Neural progenitor cell (in vitro differentiated cells): Measurements from ENCODE around the gene CD200. TPM values are rescaled to one million over a fixed set of nuclear protein-coding genes. Genes with fewer than 3 reads are reported as not detected.

ENCODE experiments used
- DNase-seq: peaks from one replicate; pipeline ENCODE4 v3.0.0-alpha.2; 2016; ENCODE audit warnings: low spot score
- H2AFZ ChIP-seq: fragments of 200-600 bp; sonication (generic); replicated peaks from 2 replicates; pipeline ENCODE4 v1.6.1; 2016; ENCODE audit warnings: antibody characterized with exemption
- H3F3A ChIP-seq: fragments of 200-600 bp; sonication (generic); 2 replicates; pipeline ENCODE4 v1.6.1; 2016; ENCODE audit warnings: antibody characterized with exemption, low read depth
- H3K27ac ChIP-seq: fragments of 200-600 bp; sonication (generic); 2 replicates; pipeline ENCODE4 v1.5.1; 2016; ENCODE audit warnings: mild to moderate bottlenecking
- H3K27me3 ChIP-seq: fragments of 200-600 bp; sonication (generic); 2 replicates; pipeline ENCODE4 v1.6.1; 2016; ENCODE audit warnings: mild to moderate bottlenecking, moderate library complexity
- H3K36me3 ChIP-seq: fragments of 200-600 bp; sonication (generic); 2 replicates; pipeline ENCODE4 v1.5.1; 2016
- H3K4me1 ChIP-seq: fragments of 200-600 bp; sonication (generic); 2 replicates; pipeline ENCODE4 v1.6.1; 2016; ENCODE audit warnings: mixed run types
- H3K4me2 ChIP-seq: fragments of 200-600 bp; sonication (generic); 2 replicates; pipeline ENCODE4 v1.6.1; 2016
- H3K4me3 ChIP-seq: fragments of 200-600 bp; sonication (generic); 2 replicates; pipeline ENCODE4 v1.5.1; 2016
- H3K79me2 ChIP-seq: fragments of 200-600 bp; sonication (generic); 2 replicates; pipeline ENCODE4 v1.6.1; 2016; ENCODE audit warnings: low read depth
- H3K9ac ChIP-seq: fragments of 200-600 bp; sonication (generic); 2 replicates; pipeline ENCODE4 v1.6.1; 2016
- H3K9me3 ChIP-seq: fragments of 200-600 bp; sonication (generic); 2 replicates; pipeline ENCODE4 v1.5.1; 2016; ENCODE audit warnings: low read depth
- H4K20me1 ChIP-seq: fragments of 200-600 bp; sonication (generic); 2 replicates; pipeline ENCODE4 v1.6.1; 2016; ENCODE audit warnings: low read depth
- H3K27ac Mint-ChIP-seq: 3 replicates; pipeline ENCODE4 v1.8.0; 2021; ENCODE audit warnings: mixed read lengths
- H3K27me3 Mint-ChIP-seq: 2 replicates; pipeline ENCODE4 v1.8.0; 2022; ENCODE audit warnings: low read depth, mild to moderate bottlenecking, inconsistent platforms, moderate library complexity, mixed read lengths; ENCODE audit not compliant: insufficient read depth
- H3K36me3 Mint-ChIP-seq: 3 replicates; pipeline ENCODE4 v1.8.0; 2021; ENCODE audit warnings: mixed read lengths
- H3K4me1 Mint-ChIP-seq: 3 replicates; pipeline ENCODE4 v1.8.0; 2021; ENCODE audit warnings: mixed read lengths
- H3K4me3 Mint-ChIP-seq: 3 replicates; pipeline ENCODE4 v1.8.0; 2021; ENCODE audit warnings: mild to moderate bottlenecking, moderate library complexity, mixed read lengths
- H3K9me3 Mint-ChIP-seq: 3 replicates; pipeline ENCODE4 v1.8.0; 2020; ENCODE audit warnings: mixed read lengths
- CTCF ChIP-seq: fragments of 200-600 bp; sonication (generic); IDR thresholded peaks from 2 replicates; pipeline ENCODE4 v1.5.1; 2017; ENCODE audit warnings: antibody characterized with exemption, mild to moderate bottlenecking
- EZH2 ChIP-seq: fragments of 200-600 bp; sonication (generic); IDR thresholded peaks from 2 replicates; pipeline ENCODE4 v1.6.1; 2017; ENCODE audit warnings: antibody characterized with exemption, mild to moderate bottlenecking, moderate library complexity
- EZH2phosphoT487 ChIP-seq: fragments of 200-600 bp; sonication (generic); IDR thresholded peaks from 2 replicates; pipeline ENCODE4 v1.6.1; 2017; ENCODE audit warnings: antibody characterized with exemption
- total RNA-seq: library from RNA; depleted of rRNA; stranded (reverse); fragments of >200 nt; gene quantifications from 2 replicates; pipeline ENCODE4 v1.2.3, GENCODE V29; 2015; ENCODE audit warnings: low replicate concordance

Gene CD200
- total RNA-seq, 1 donor from 2014 or later = 48.4 TPM

DNA sequence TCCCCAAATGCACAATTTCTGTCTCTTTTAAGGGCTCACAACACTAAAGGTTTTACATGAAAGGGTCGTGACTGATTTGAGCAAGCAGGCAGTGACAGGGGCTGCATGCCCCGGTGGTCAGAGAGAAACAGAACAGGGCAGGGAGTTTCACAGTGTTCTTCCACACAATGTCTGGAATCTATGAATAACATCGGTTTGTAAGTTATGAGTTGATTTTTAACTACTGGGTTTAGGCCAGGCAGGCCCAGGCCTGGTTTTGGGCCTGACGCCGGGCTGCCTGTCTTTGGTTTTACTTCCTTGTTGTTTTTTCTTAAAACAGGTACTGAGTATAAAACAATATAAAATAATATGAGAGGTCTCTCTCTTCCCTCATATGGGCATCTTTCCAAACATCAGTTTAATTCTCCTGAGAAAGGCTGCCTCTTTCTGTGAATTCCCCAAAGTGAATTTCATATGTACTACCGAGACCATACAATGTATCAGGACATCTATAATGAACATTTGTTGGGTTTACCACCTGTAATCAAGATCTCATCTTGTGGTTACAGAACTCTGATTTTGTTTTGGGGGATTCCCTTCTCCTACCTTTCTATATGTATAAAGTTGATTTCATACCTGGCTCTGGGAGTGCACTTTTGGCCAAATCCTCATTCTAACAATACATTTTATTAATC lies 74.4 kb downstream of the CD200 start:
- peaks cover 2% of the 10 kb centered on the region for H3K27me3 Mint-ChIP-seq
- Histone ChIP-seq H3K4me1 (peaks cover 6% of the 10 kb centered on the region), H3F3A (no peaks in the 10 kb centered on the region), H3K4me3 (no peak overlapping the region), H3K9ac (no peak overlapping the region), H4K20me1 (no peaks in the 10 kb centered on the region), H2AFZ (peak overlapping the region; percentile 98), H3K9me3 (no peaks in the 10 kb centered on the region), H3K36me3 (no peaks in the 10 kb centered on the region), H3K79me2 (no peaks in the 10 kb centered on the region), H3K27me3 (no peaks in the 10 kb centered on the region), H3K4me2 (no peak overlapping the region), H3K27ac (no peak overlapping the region)
- H3K27ac Mint-ChIP-seq = peak overlapping the region; percentile 72
- no peak for DNase-seq
- H3K36me3 Mint-ChIP-seq = no peaks in the 10 kb centered on the region
- no peak overlapping the region for H3K4me3 Mint-ChIP-seq
- no peak for TF ChIP-seq CTCF
- no peak for TF ChIP-seq EZH2
- TF ChIP-seq EZH2phosphoT487 = no peak
- H3K9me3 Mint-ChIP-seq = no peaks in the 10 kb centered on the region
- H3K4me1 Mint-ChIP-seq = peaks cover 3% of the 10 kb centered on the region

DNA sequence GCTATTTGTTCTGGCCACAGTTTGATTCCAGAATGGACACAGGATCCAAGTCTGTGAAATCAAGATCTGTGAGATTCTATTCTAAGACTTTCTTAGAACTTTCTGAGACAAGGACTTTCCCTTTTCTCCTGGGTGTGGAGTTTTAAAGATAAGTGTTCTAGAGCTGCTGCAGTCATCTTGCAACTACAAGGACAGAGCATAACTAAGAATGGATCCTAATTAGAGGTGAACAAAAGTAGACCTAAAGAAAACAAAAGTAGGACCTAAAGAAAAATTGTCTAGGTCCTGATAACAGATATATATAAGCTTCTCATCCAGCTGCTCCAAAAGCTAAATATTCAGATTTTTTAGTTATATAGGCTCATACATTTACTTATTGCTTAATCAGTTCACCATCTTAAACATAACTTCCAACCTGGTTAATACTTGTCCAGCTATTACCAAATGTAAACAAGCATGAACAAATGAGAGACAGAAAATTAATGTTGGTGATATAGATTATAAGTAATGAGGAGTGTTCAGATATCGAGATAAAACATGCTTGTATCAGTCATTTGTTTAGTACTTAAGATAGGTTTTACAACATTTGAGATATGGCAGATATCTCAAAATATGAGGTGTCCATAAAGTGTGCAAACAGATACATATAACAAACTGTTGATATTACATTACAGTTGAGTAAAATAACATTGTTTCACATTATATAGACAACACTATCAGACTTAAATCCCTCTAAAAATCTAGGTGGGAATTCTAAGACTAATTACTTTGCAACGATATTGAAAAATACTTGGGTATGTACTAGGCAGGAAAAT lies 75.1 kb downstream of the CD200 start:
- no peaks in the 10 kb centered on the region for H3K9me3 ChIP-seq
- Mint-ChIP-seq H3K4me3 (no peak overlapping the region), H3K36me3 (no peaks in the 10 kb centered on the region), H3K4me1 (peaks cover 3% of the 10 kb centered on the region), H3K9me3 (no peaks in the 10 kb centered on the region), H3K27ac (no peak overlapping the region), H3K27me3 (peaks cover 2% of the 10 kb centered on the region)
- no peaks in the 10 kb centered on the region for H3F3A ChIP-seq
- H4K20me1 ChIP-seq = no peaks in the 10 kb centered on the region
- H3K27ac ChIP-seq = no peak overlapping the region
- peak overlapping the region; percentile 98 for H2AFZ ChIP-seq
- H3K79me2 ChIP-seq = no peaks in the 10 kb centered on the region
- H3K4me2 ChIP-seq = no peak overlapping the region
- no peak overlapping the region for H3K9ac ChIP-seq
- no peaks in the 10 kb centered on the region for H3K27me3 ChIP-seq
- H3K4me3 ChIP-seq = no peak overlapping the region
- no peak for TF ChIP-seq EZH2
- no peak for TF ChIP-seq CTCF
- TF ChIP-seq EZH2phosphoT487 = no peak
- no peaks in the 10 kb centered on the region for H3K36me3 ChIP-seq
- DNase-seq = no peak
- peaks cover 6% of the 10 kb centered on the region for H3K4me1 ChIP-seq

DNA sequence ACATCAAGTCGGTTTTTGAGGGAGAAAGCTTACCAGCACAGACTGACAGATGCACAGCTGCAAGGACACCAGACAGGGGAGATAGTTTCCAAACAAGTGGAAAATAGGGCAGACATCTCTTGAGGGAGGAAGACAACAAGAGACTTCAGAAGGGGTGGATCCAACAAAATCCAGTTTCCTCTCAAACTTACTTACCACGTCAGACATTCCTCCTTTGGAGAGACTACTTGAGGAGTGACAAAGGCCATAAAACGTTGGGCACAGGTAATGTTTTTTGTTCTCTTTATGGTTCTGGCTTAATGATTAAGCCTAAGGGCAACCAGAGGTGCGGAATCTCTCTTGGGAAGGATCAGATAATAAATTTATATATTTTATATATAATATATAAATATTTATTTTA lies 76.1 kb downstream of the CD200 start:
- peak overlapping the region; percentile 29 for H2AFZ ChIP-seq
- no peak for TF ChIP-seq EZH2phosphoT487
- TF ChIP-seq EZH2 = no peak
- TF ChIP-seq CTCF = no peak

More for the DNA sequence above, 76.1 kb downstream of the CD200 start:
- Mint-ChIP-seq H3K27me3 (peaks cover 2% of the 10 kb centered on the region), H3K36me3 (no peaks in the 10 kb centered on the region), H3K9me3 (no peaks in the 10 kb centered on the region), H3K4me1 (peaks cover 3% of the 10 kb centered on the region), H3K27ac (no peak overlapping the region), H3K4me3 (no peak overlapping the region)
- Histone ChIP-seq H3K4me1 (peaks cover 6% of the 10 kb centered on the region), H3K27ac (no peak overlapping the region), H4K20me1 (no peaks in the 10 kb centered on the region), H3K9ac (no peak overlapping the region), H3K4me2 (no peak overlapping the region), H3K9me3 (no peaks in the 10 kb centered on the region), H3K27me3 (no peaks in the 10 kb centered on the region), H3K79me2 (no peaks in the 10 kb centered on the region), H3K36me3 (no peaks in the 10 kb centered on the region), H3K4me3 (no peak overlapping the region), H3F3A (no peaks in the 10 kb centered on the region)
- no peak for DNase-seq
